Activated CD4-positive, alpha-beta memory T cell treated with anti-CD3 and anti-CD28 coated beads for 36 hours (primary cell): Measurements from ENCODE around the gene KIF26B. TPM values are rescaled to one million over a fixed set of nuclear protein-coding genes. Genes with fewer than 3 reads are reported as not detected.

Source experiments
- CTCF ChIA-PET: fragments of 350-600 bp; sonication (Branson Sonifier 250); formaldehyde crosslinking; loops from one replicate; lab custom pipeline; 2021; ENCODE audit warnings: antibody characterized with exemption, inconsistent platforms; lab: Charles Lee
- POLR2A ChIA-PET: fragments of 350-600 bp; sonication (Branson Sonifier 250); formaldehyde crosslinking; loops from one replicate; lab custom pipeline; 2021; ENCODE audit warnings: antibody characterized with exemption; lab: Charles Lee
- DNase-seq: peaks from one replicate; pipeline ENCODE4 v3.0.0-alpha.2; 2020
- H3K27ac Mint-ChIP-seq: one replicate; pipeline ENCODE4 v1.8.0; 2021; ENCODE audit warnings: mixed read lengths
- H3K27me3 Mint-ChIP-seq: one replicate; pipeline ENCODE4 v1.8.0; 2021; ENCODE audit warnings: mixed read lengths
- H3K36me3 Mint-ChIP-seq: one replicate; pipeline ENCODE4 v1.8.0; 2021; ENCODE audit warnings: mixed read lengths
- H3K4me1 Mint-ChIP-seq: one replicate; pipeline ENCODE4 v1.8.0; 2021; ENCODE audit warnings: low read depth, mixed read lengths
- H3K4me3 Mint-ChIP-seq: one replicate; pipeline ENCODE4 v1.8.0; 2021; ENCODE audit warnings: mild to moderate bottlenecking, mixed read lengths
- H3K9me3 Mint-ChIP-seq: one replicate; pipeline ENCODE4 v1.8.0; 2021; ENCODE audit warnings: mixed read lengths
- intact Hi-C: fragments of 100-400 bp; cut with micrococcal nuclease; formaldehyde crosslinking; loops from one replicate; pipeline ENCODE4 v1.15.1; 2023
- total RNA-seq, 2 experiments: library from RNA; stranded (reverse); gene quantifications; one replicate each; pipeline ENCODE4 v1.2.3, GENCODE V29; 2021

The KIF26B gene
- total RNA-seq, 2 experiments from 2014 or later: not detected

DNA sequence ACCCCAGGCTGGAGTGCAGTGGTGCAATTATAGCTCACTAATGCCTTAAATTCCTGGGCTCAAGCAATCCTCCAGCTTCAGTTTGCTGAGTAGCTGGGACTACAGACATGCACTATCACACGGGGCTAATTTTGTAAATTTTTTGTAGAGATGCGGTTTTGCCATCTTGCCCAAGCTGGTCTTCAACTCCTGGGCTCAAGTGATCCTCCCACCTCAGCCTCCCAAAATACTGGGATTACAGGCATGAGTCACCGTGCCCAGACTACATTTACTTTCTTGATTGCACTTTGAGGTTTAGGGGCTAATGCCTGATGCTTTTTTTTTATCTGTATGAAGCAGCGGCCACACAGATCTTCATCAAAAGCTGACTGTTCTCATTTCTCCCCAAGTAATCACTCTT, 124.6 kb downstream of the KIF26B start:
- intact Hi-C loops: loop anchor here (10.0 kb wide), 1 partner anchor 125 kb away; the partner anchor contains the start of gene KIF26B
- no peak overlapping the region for H3K27ac Mint-ChIP-seq
- CTCF ChIA-PET: no interaction called here
- H3K4me1 Mint-ChIP-seq: no peaks in the 10 kb centered on the region
- H3K27me3 Mint-ChIP-seq: peaks cover 12% of the 10 kb centered on the region
- H3K4me3 Mint-ChIP-seq: no peak overlapping the region
- H3K9me3 Mint-ChIP-seq: no peaks in the 10 kb centered on the region
- DNase-seq: no peak
- POLR2A ChIA-PET: no interaction called here
- no peaks in the 10 kb centered on the region for H3K36me3 Mint-ChIP-seq

- peaks cover 1% of the 10 kb centered on the region for H3K27me3 Mint-ChIP-seq
- no peak for DNase-seq
Measured at GRCh38 chr1:245283001-245283400, 128.2 kb downstream of the KIF26B start.

DNA sequence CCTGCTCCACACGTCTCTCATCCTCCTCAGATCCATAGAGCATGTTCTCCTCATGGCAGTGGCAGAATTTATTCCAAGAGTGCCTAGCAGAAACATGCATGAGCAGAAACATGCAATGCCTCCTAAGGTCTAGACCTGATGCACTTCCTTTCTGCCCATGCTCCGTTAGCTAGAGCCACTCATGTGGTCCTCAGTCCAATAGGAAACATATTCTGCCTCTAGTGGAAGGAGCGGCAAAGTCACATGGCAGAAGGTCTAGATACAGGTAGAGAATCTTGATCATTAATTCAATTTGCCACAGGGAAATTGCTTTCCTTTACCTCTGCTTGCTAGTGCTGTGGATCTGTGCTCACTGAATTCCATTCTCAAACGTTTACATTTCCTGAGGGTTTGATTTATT, 130.4 kb downstream of the KIF26B start:
- no peak overlapping the region for H3K27ac Mint-ChIP-seq
- intact Hi-C loops: no loop called here
- CTCF ChIA-PET: no interaction called here
- H3K9me3 Mint-ChIP-seq: no peaks in the 10 kb centered on the region
- H3K36me3 Mint-ChIP-seq: no peaks in the 10 kb centered on the region
- H3K4me1 Mint-ChIP-seq: no peaks in the 10 kb centered on the region
- H3K4me3 Mint-ChIP-seq: no peak overlapping the region
- POLR2A ChIA-PET: no interaction called here
- H3K27me3 Mint-ChIP-seq: peaks cover 3% of the 10 kb centered on the region
- no peak for DNase-seq

More at GRCh38 chr1:245283001-245283400, 128.2 kb downstream of the KIF26B start:
- Mint-ChIP-seq H3K27ac (no peak overlapping the region), H3K4me1 (no peaks in the 10 kb centered on the region), H3K9me3 (no peaks in the 10 kb centered on the region), H3K4me3 (no peak overlapping the region), H3K36me3 (no peaks in the 10 kb centered on the region)
- intact Hi-C loops: no loop called here
- ChIA-PET POLR2A (interaction anchor here (0.7 kb wide), 1 partner anchor 63 kb away, joined by 3 read pairs; no protein-coding TSS in a partner anchor), CTCF (no interaction called here)

- no peak for DNase-seq
- Mint-ChIP-seq H3K27ac (no peak overlapping the region), H3K27me3 (peaks cover 8% of the 10 kb centered on the region), H3K4me1 (no peaks in the 10 kb centered on the region), H3K9me3 (no peaks in the 10 kb centered on the region), H3K4me3 (no peak overlapping the region), H3K36me3 (no peaks in the 10 kb centered on the region)
- ChIA-PET POLR2A (no interaction called here), CTCF (interaction anchor here (0.5 kb wide), 1 partner anchor 247 kb away, joined by 3 read pairs; no protein-coding TSS in a partner anchor)
- intact Hi-C loops: no loop called here
Measured at GRCh38 chr1:245288796-245289195, 134.0 kb downstream of the KIF26B start.

DNA sequence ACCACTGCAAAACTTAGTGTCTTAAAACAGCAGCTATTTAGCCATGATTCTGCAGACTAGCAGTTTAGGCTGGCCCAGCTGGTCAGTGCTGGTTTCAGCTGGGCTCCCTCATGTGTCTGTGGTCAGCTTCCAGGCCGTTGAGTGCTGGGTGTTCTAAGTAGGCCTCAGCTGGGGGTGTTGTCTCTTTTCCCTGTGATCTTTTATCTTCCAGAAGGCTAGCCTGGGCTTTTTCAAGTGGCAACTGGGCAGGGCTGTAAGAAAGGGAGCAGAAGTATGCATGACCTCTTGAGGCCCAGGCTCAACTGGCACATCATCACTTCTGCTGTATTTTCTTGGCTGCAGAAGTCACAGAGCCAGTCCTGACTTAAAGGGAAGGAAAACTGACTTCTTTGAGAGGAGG, 136.1 kb downstream of the KIF26B start:
- Mint-ChIP-seq H3K27me3 (peaks cover 8% of the 10 kb centered on the region), H3K4me1 (no peaks in the 10 kb centered on the region), H3K27ac (no peak overlapping the region), H3K9me3 (no peaks in the 10 kb centered on the region), H3K4me3 (no peak overlapping the region), H3K36me3 (no peaks in the 10 kb centered on the region)
- ChIA-PET POLR2A (no interaction called here), CTCF (no interaction called here)
- no peak for DNase-seq
- intact Hi-C loops: no loop called here

- Mint-ChIP-seq H3K9me3 (no peaks in the 10 kb centered on the region), H3K4me3 (no peak overlapping the region), H3K27me3 (peaks cover 8% of the 10 kb centered on the region), H3K4me1 (no peaks in the 10 kb centered on the region), H3K36me3 (no peaks in the 10 kb centered on the region), H3K27ac (no peak overlapping the region)
- intact Hi-C loops: no loop called here
- ChIA-PET CTCF (no interaction called here), POLR2A (no interaction called here)
- no peak for DNase-seq
Measured at GRCh38 chr1:245291351-245291750, 136.6 kb downstream of the KIF26B start.

GRCh38 chr1:245292141-245292540, 137.4 kb downstream of the KIF26B start:
- Mint-ChIP-seq H3K9me3 (no peaks in the 10 kb centered on the region), H3K36me3 (no peaks in the 10 kb centered on the region), H3K4me3 (no peak overlapping the region), H3K4me1 (no peaks in the 10 kb centered on the region), H3K27me3 (peaks cover 9% of the 10 kb centered on the region), H3K27ac (no peak overlapping the region)
- ChIA-PET POLR2A (no interaction called here), CTCF (no interaction called here)
- DNase-seq: no peak
- intact Hi-C loops: no loop called here

GRCh38 chr1:245292553-245292952, 137.8 kb downstream of the KIF26B start:
- no peak overlapping the region for H3K4me3 Mint-ChIP-seq
- DNase-seq: no peak
- no peak overlapping the region for H3K27ac Mint-ChIP-seq
- no peaks in the 10 kb centered on the region for H3K9me3 Mint-ChIP-seq
- no peaks in the 10 kb centered on the region for H3K4me1 Mint-ChIP-seq
- ChIA-PET POLR2A (no interaction called here), CTCF (no interaction called here)
- intact Hi-C loops: no loop called here
- no peaks in the 10 kb centered on the region for H3K36me3 Mint-ChIP-seq
- peaks cover 9% of the 10 kb centered on the region for H3K27me3 Mint-ChIP-seq

GRCh38 chr1:245294020-245294419, 139.2 kb downstream of the KIF26B start:
- intact Hi-C loops: no loop called here
- no peak for DNase-seq
- CTCF ChIA-PET: no interaction called here
- H3K36me3 Mint-ChIP-seq: no peaks in the 10 kb centered on the region
- no peaks in the 10 kb centered on the region for H3K9me3 Mint-ChIP-seq
- no peaks in the 10 kb centered on the region for H3K4me1 Mint-ChIP-seq
- H3K27me3 Mint-ChIP-seq: peaks cover 9% of the 10 kb centered on the region
- H3K4me3 Mint-ChIP-seq: no peak overlapping the region
- POLR2A ChIA-PET: no interaction called here
- no peak overlapping the region for H3K27ac Mint-ChIP-seq

DNA sequence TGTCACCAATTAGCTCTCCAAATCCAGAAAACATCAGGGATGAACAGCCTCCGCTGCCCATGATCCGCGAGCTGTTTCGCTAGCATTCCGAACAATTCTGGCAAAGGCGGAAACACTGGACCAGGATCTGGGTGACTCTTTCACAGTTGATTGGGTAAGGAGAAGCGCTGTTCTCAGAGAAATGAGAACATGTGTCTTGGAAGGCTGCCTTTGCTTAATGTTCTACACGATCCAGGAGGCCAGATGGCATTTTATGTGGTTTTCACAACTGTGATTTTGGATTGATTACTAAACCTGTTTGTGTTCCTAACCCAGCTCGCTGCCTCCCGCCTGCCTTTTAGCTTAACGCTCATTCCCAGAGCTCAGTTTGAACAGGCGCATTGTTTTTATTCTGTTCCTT, 144.0 kb downstream of the KIF26B start:
- H3K36me3 Mint-ChIP-seq: no peaks in the 10 kb centered on the region
- H3K9me3 Mint-ChIP-seq: no peaks in the 10 kb centered on the region
- H3K4me1 Mint-ChIP-seq: no peaks in the 10 kb centered on the region
- H3K4me3 Mint-ChIP-seq: no peak overlapping the region
- no peak overlapping the region for H3K27ac Mint-ChIP-seq
- H3K27me3 Mint-ChIP-seq: peaks cover 8% of the 10 kb centered on the region
- intact Hi-C loops: no loop called here
- no peak for DNase-seq
- ChIA-PET POLR2A (no interaction called here), CTCF (no interaction called here)

GRCh38 chr1:245301162-245301580, 146.4 kb downstream of the KIF26B start:
- intact Hi-C loops: no loop called here
- POLR2A ChIA-PET: no interaction called here
- peaks cover 3% of the 10 kb centered on the region for H3K9me3 Mint-ChIP-seq
- H3K4me1 Mint-ChIP-seq: no peaks in the 10 kb centered on the region
- H3K4me3 Mint-ChIP-seq: no peak overlapping the region
- no peak overlapping the region for H3K27ac Mint-ChIP-seq
- DNase-seq: no peak
- H3K36me3 Mint-ChIP-seq: no peaks in the 10 kb centered on the region
- CTCF ChIA-PET: no interaction called here
- H3K27me3 Mint-ChIP-seq: peaks cover 14% of the 10 kb centered on the region

- Mint-ChIP-seq H3K4me3 (no peak overlapping the region), H3K27me3 (peaks cover 13% of the 10 kb centered on the region), H3K36me3 (no peaks in the 10 kb centered on the region), H3K4me1 (no peaks in the 10 kb centered on the region), H3K27ac (no peak overlapping the region), H3K9me3 (peaks cover 3% of the 10 kb centered on the region)
- POLR2A ChIA-PET: no interaction called here
- intact Hi-C loops: no loop called here
- DNase-seq: no peak
- CTCF ChIA-PET: no interaction called here
Measured at GRCh38 chr1:245301921-245302320, 147.1 kb downstream of the KIF26B start.

- Mint-ChIP-seq H3K9me3 (peaks cover 3% of the 10 kb centered on the region), H3K4me3 (no peak overlapping the region), H3K36me3 (no peaks in the 10 kb centered on the region), H3K27me3 (peaks cover 13% of the 10 kb centered on the region), H3K4me1 (no peaks in the 10 kb centered on the region), H3K27ac (no peak overlapping the region)
- intact Hi-C loops: no loop called here
- ChIA-PET POLR2A (no interaction called here), CTCF (no interaction called here)
- DNase-seq: no peak
Measured at GRCh38 chr1:245304698-245305097, 149.9 kb downstream of the KIF26B start.
